Body of pancreas (tissue), 4 donors: ENCODE data around the gene METRNL.

ENCODE experiments used
- POLR2A ChIP-seq, 3 donors: fragments of 450-650 bp; IDR thresholded peaks; one replicate each; pipeline ENCODE4 v1.6.1; 2016; ENCODE audit warnings: antibody characterized with exemption in 3 of 3, mild to moderate bottlenecking in 2 of 3
- TF ChIP-seq, protein P1 (sequence below), 7 experiments: fragments of 450-650 bp in 4 of 7; fragments of 200-600 bp in 3 of 7; sonication (generic) in 3 of 7; IDR thresholded peaks; one replicate each; pipeline ENCODE4 v1.5.1; 2016 to 2019; ENCODE audit warnings: antibody characterized with exemption in 7 of 7

- TF ChIP-seq, protein P1, sequence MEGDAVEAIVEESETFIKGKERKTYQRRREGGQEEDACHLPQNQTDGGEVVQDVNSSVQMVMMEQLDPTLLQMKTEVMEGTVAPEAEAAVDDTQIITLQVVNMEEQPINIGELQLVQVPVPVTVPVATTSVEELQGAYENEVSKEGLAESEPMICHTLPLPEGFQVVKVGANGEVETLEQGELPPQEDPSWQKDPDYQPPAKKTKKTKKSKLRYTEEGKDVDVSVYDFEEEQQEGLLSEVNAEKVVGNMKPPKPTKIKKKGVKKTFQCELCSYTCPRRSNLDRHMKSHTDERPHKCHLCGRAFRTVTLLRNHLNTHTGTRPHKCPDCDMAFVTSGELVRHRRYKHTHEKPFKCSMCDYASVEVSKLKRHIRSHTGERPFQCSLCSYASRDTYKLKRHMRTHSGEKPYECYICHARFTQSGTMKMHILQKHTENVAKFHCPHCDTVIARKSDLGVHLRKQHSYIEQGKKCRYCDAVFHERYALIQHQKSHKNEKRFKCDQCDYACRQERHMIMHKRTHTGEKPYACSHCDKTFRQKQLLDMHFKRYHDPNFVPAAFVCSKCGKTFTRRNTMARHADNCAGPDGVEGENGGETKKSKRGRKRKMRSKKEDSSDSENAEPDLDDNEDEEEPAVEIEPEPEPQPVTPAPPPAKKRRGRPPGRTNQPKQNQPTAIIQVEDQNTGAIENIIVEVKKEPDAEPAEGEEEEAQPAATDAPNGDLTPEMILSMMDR (IDR thresholded peaks at IDR 0.05), result no peak
- TF ChIP-seq POLR2A (IDR thresholded peaks at IDR 0.05), result no peak
These were observed 14.4 kb upstream of the METRNL start for GRCh38 chr17:83064732-83065659.
